SIG-M5 treated with dmso at 0.1 percent for 504 hours (cell line): Measurements from ENCODE around the gene LRWD1.
"Not testable (repeated sequence)": the region's sequence is repeated elsewhere in the genome, so short reads cannot be mapped to it uniquely, and the experiment has no call there.

Experiments used
- DNase-seq: peaks from one replicate; lab custom pipeline; 2025; ENCODE audit not compliant: unreplicated experiment; lab: John Stamatoyannopoulos, UW

LRWD1 gene

GRCh38 chr7:102467581-102468477 lies 3.0 kb downstream of the LRWD1 start:
- no peak for DNase-seq

DNA sequence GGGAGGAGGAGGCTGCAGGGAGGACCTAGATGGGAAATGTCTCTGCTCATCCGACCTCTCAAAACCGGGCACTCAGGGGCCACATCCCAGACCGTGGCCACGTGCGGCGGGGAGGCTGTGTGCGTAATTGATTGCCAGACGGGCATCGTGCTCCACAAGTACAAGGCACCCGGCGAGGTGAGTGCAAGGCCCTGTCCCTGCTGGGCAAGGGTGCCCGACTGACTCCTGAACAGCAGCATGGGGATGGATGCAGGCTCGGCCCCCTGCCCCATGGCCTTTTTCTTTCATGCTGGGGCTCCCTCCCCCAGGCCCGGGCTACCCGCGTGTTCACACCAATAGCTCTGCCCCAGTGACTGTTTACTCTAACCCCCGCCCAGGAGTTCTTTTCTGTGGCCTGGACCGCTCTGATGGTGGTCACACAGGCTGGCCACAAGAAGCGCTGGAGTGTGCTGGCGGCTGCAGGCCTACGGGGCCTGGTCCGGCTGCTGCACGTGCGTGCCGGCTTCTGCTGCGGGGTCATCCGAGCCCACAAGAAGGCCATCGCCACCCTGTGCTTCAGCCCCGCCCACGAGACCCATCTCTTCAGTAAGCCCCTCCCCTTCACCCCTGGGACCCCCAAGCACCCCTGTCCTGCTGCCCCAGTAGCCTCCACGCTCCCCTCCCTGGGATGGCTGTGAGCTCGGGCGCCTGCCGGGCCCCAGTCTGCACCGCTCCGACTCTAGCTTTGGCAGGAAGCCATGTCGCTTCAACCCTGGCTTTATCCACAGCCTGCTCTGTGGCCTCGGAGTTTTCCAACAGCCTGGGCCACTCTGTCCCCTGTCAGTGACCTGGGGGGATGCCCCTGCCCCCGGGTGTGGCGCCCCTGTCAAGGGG lies 3.9 kb downstream of the LRWD1 start:
- DNase-seq = no peak

- DNase-seq = no peak
Observed at GRCh38 chr7:102469351-102469971, 4.7 kb downstream of the LRWD1 start.

DNA sequence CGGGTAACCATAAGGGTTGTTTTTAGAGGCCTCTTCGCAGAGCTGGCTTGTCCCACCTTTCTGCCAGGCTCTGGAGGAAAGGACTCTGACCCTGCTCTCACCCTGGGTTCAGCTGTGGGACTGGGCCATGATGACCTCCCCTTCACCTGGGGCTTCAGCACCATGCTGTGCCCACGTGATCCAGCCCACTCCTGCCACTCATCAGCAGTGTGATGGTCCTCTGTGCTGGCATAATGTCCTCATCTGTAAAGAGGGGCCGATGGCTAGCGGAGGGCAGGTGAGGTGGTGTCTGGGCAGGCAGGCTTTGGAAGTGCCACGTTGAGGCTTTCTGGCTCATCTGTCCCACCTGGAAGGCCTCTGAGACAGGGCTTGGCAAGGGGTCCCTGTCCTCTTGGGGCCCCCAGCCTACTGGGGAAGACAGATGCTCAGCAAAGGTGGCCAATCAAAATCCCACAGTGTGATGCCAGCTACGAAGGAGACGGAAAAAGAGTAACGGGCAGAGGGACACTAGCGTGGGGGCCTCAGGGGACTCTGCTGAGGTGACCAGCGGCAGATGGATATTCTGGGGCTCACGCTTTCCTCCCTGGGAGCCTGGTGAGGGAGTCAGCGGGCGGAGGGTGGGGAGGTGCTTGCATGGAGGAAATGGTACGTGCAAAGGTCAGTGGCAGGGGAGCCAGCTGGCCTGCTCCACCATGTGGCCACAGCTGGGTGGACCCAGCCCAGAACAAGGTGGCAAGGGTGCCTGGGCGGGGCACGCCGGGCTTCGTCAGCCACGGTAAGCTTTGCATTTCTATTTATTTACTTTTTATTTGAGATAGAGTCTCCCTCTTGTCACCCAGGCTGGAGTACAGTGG lies 5.4 kb downstream of the LRWD1 start:
- no peak for DNase-seq

- no peak for DNase-seq
Observed at GRCh38 chr7:102471791-102472125, 7.0 kb downstream of the LRWD1 start.

DNA sequence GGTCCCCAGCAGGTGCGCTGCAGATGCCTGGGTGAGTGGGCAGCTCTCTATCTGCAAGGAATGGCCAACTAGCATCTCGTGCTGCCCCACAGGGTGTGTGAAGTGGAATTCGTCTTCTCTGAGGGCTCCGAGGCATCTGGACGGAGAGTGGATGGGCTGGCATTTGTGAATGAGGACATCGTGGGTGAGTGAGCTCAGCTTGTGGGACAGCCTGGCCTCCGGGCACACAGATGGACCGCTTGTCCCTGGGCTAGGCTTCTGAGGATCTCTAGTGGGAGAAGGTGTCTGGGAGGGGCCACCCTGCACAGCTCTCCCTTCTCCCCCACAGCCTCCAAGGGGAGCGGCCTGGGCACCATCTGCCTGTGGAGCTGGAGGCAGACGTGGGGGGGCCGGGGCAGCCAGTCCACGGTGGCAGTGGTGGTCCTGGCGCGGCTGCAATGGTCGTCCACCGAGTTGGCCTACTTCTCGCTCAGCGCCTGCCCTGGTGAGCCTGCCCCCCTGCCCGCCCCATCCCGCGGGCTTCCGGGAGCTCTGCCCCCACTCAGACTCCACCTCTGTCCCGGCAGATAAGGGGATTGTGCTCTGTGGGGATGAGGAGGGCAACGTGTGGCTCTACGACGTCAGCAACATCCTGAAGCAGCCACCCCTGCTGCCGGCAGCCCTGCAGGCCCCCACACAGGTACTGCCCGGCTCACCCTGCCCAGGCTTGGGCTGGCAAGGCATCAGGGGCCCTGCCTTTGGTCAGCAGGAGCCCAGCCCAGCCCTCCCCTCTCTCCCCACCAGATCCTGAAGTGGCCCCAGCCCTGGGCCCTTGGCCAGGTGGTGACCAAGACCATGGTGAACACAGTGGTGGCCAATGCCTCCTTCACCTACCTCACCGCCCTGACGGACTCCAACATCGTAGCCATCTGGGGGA lies 7.6 kb downstream of the LRWD1 start:
- no peak for DNase-seq

- DNase-seq = no peak
Observed at GRCh38 chr7:102473271-102473991, 8.6 kb downstream of the LRWD1 start.

- DNase-seq = not testable (repeated sequence)
Observed at GRCh38 chr7:102474116-102474515, 9.3 kb downstream of the LRWD1 start.

- not testable (repeated sequence) for DNase-seq
Observed at GRCh38 chr7:102474736-102475435, 10.1 kb downstream of the LRWD1 start.

- not testable (repeated sequence) for DNase-seq
Observed at GRCh38 chr7:102478314-102479208, 13.8 kb downstream of the LRWD1 start, which contains the start of gene POLR2J. Gene POLR2J, minus strand, starts transcription at chr7:102478922. Its CDS starts 62 bp downstream, at chr7:102478860.

- not testable (repeated sequence) for DNase-seq
Observed at GRCh38 chr7:102479209-102479584, 14.4 kb downstream of the LRWD1 start.

DNA sequence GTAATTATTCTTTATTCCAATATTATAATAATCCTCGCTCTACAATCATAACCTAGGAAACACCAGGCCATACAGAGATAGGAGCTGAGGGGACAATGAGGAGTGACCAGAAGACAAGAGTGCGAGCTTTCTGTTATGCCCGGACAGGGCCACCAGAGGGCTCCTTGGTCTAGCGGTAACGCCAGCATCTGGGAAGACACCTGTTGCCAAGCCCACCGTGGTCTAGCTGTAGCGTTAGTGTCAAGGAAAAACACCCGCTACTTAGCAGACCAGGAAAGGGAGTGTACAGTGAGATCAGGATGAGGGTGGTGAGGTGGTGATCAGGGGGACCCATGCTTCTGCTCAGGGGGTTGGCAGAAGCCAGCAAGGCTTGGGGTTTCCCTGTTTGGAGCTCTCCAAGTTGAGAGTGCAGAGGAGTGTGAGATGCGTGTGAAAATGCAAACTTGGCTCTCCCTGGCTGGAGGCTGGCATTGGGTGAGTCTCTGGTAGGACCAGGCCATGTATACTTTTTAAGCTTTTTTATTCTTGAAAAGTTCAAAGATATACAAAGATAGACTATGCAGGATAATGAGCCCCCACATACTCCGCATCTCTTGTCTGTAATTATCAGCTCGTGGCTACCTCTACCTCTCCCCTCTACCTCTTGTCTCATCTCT lies 15.3 kb downstream of the LRWD1 start:
- not testable (repeated sequence) for DNase-seq

DNA sequence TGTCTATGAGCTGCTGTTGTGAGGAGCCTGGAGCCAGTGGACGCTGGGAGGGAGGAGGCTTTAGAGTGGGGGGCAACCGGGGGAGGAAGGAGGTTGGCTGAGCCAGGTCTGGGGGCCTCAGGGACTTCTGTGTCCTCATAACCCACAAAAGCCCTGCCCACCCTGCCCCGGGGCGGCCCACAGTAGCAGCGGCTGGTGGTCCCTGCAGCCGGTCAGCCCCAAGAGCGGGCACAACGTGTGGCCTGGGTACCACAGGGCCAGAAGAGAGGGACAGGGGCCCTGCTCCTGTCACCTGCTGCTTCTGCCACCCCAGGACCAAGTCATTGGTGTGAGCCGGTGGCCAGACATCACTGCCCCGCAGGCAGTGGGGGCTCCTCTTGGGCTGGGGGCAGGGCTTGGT lies 17.2 kb downstream of the LRWD1 start:
- DNase-seq = not testable (repeated sequence)

DNA sequence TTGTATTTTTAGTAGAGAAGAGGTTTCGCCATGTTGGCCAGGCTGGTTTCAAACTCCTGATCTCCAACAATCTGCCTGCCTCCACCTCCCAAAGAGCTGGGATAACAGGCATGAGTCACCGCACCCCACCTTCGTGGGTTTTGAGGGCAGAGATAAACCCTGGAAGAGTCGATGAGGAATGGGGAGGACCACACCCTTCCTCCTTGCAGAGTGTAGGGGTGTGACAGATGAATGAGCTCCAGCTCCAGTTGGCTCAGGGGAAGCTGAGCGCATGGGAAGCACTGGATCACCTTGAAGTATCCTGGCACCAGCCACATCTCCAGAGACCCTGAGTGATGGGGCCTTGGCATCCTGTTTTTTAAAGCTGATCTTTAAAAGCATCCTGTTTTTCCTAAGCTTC lies 19.5 kb downstream of the LRWD1 start:
- DNase-seq = not testable (repeated sequence)

DNA sequence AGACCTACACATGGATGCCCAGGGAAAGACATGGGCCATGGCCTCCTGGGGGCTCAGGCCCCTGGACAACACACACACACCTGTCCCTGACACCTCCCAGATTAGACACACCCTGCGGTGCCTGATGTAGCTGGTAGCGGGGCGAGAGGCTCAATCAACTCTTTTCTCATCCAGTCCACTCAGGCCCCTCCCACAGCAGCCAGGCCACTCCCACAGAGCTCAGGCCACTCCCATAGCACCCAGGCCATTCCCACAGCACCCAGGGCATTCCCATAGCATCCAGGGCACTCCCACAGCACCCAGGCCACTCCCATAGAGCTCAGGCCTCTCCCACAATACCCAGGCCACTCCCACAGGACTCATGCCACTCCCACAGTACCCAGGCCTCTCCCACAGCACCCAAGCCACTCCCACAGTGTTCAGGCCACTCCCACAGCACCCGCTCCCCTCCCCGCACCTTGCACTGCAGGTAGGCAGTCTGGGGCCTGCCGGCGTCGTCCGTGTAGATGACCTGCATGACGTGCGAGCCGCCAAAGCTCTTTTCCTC lies 25.8 kb downstream of the LRWD1 start:
- not testable (repeated sequence) for DNase-seq

DNA sequence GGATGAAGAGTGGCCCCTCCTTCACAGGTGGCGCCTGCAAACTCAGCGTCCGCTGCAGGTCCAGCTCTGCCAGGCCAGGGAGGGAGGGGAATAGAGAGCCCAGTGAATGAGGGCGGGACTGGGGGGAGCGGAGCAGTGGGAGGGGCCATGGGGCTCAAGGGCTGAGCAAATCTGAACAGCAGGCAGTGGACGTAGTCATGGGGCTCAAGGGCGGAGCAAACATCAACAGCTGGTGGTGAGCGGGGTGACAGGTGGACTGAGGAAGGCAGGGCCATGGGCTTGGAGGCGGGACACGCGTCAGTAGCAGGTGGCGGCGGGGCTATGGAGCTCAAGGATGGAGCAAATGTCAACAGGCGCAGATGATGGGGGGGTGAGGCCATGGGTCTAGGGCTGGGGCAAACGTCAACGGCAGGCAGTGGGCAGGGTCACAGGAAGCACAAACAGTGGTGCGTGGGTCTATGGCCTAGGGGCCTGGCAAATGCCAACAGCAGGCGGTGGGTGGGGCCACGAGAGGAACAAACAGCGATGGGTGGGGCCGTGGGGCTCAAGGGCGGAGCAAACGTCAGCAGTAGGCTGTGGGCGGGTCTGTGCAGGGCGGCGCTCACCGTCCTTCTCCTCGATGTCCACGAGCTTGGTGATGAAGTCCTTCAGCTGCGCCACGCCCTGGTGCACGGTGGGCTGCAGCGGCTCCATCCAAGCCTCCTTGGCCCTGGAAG lies 28.6 kb downstream of the LRWD1 start:
- not testable (repeated sequence) for DNase-seq
